NCI-H748 (cell line): Measurements from ENCODE around the gene CLASP2.
"Not testable (repeated sequence)": the region's sequence is repeated elsewhere in the genome, so short reads cannot be mapped to it uniquely, and the experiment has no call there.

Experiments
- DNase-seq: peaks from one replicate; lab custom pipeline; 2025; ENCODE audit not compliant: unreplicated experiment; lab: John Stamatoyannopoulos, UW

The CLASP2 gene

DNA sequence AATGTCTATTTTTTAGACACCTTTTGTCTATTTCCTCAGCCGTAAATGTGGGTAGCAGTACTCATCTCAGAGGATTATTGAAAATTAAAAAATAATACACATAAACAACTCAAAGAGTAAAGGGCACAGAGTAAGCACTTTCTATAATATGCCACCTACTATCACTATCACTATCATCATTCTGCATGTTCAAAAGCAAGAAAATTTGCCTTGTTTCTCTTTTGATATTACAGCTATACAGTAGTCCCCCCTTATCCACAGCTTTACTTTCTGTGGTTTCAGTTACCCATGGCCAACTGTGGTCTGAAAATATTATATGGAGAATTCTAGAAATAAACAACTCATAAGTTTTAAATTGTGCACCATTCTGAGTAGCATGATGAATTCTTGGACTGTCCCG, 27.7 kb downstream of the CLASP2 start:
- no peak for DNase-seq

DNA sequence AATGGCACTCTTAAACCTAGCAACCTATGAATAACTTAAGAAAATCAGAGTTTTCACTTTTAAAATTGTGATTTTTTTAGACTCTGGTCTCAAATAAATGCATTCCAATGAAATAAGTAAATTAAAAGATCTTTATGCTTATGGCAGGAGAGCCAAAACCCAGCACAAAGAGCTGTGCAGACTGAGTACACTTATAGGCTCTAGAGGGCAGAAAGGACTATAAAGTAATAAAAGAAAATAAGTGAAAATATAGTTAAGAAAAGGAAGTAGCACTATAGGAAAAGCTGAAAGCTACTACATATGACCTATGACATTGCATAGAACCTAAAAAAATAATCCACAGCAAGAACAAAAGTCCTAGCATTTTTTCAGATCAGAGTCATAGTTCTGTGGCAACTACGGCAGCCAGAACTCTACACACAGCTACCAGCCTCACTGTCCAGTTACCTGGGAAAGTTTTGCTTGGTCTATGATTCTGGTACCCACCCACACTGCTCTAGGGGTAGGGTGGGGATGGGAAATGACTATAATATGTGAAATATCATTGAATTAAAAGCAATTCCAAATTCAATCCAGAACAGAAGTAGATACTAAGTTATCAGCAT, 30.5 kb downstream of the CLASP2 start:
- DNase-seq = no peak

DNA sequence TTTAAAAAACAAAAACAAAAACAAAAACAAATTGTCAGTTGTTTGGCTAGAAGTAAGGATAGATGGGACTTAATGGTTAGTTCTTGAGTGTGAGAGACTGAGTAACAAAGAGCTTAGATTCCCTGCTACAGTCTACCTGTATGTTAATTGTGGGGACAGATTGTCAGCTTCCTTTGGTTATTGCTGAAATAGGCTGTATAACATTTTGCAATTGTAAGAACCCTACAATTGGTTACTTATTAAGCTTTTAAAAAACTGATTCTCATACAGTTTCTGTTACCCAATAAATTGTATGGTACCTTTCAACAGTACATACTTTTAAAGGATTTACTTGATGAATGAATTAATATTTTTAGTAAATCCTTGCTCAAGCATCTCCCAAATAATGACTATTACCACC, 35.3 kb downstream of the CLASP2 start:
- DNase-seq = no peak

DNA sequence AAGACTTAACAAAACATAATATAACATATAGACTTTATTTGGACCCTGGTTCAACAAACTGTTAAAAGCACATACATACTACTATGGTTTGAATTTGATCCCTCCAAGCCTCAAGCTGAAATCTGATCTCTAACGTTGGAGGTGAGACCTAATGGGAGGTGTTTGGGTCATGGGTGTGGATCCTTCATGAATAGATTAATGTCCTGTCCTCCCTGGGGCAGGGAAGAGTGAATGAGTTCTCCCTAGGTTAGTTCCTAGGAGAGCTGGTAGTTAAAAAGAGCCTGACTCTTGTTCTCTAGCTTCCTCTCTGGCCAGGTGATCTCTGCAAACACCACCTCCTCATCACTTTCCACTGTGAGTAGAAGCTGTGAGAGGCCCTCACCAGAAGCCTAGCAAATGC, 36.4 kb downstream of the CLASP2 start:
- DNase-seq = peak; percentile 0

DNA sequence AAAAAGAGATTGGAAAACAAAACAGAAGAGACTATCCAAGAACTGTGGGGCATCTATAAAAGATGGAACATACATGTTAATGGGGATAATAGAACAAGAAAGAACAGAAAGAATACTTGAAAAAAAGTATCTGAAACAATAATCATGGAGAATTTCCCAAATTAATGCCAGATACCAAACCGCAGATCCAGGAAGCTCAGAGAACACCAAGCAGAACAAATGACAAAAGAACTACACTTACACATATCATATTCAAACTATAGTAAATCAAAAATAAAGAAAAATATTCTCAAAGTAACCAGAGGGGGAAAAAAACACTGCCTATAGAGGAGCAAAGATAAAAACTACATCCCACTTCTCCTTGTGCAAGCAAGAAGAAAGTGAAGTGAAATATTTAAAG, 40.0 kb downstream of the CLASP2 start:
- no peak for DNase-seq

DNA sequence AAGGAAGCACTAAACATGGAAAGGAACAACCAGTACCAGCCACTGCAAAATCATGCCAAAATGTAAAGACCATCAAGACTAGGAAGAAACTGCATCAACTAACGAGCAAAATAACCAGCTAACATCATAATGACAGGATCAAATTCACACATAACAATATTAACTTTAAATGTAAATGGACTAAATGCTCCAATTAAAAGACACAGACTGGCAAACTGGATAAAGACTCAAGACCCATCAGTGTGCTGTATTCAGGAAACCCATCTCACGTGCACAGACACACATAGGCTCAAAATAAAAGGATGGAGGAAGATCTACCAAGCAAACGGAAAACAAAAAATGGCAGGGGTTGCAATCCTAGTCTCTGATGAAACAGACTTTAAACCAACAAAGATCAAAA, 44.6 kb downstream of the CLASP2 start:
- not testable (repeated sequence) for DNase-seq

DNA sequence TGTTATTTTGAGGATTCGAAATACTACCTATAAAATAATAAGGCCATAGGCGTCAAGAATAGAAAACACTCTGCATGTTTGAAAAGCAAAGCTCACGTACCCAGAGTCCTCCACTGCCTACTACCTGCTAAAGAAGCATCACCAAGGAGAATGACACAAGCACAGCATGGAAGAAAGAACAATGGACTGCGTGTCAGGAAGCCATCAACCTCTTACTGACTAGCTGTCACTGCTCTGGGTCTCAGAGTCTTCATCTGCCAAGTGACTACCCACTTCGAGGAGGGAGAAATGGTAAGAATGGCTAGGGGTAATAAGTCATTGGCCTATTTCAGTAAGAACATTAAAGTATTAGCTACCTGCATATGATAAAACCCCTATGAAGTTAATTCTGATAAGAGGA, 49.4 kb downstream of the CLASP2 start:
- DNase-seq = no peak

DNA sequence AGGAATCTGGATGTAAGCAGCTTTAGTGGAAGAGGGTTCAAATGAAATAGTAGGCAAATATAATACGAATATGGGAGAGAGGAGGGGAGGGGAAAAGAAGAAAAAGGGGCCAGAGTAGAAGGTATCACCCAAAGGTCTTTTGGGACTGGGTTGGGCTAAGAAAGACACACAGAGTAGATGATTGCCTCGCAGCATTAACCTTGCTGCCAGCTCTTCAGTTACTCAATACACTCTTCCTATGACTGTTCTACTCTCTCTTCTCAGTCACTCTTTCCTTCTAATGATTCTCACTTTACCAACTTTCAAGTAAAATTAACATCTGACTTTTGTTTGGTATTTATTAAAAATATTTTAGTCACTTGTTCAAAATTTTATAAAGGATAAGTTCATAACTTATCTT, 52.8 kb downstream of the CLASP2 start:
- no peak for DNase-seq

DNA sequence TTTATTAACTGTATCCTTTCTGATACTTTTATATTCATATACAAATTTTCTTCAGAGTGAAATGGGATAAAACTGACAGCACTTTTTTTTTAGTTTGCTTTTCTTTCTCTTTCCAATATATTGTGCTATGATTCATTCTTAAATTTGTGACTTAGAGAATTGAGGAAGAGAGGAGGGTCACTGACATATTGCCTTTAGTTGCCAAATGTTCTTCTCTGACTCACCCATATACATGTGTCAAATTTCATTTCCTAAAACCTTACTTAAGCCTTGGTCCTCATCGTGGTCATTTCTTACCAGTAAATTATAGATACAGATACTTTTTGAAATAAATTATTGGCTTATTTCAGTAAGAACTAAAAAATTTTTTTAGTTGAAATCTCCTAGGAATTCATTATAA, 53.9 kb downstream of the CLASP2 start:
- DNase-seq = no peak

DNA sequence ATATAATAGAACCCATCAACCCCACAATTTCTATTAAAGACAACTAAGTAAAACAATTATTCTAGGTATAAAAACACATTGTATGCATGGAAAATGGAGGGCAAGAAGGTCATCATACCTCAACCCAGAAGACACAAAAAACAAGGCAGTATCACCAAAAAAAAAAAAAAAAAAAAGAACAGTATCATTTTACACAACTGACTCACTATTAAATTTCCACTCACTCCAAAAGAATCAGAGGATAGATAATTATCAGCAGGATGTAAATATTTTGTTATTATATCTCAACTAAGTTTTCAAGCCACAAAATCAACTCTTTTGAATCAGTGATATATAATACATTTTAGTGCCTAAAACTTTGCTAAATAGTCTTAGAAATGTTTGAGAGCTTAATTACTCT, 55.0 kb downstream of the CLASP2 start:
- DNase-seq = no peak

DNA sequence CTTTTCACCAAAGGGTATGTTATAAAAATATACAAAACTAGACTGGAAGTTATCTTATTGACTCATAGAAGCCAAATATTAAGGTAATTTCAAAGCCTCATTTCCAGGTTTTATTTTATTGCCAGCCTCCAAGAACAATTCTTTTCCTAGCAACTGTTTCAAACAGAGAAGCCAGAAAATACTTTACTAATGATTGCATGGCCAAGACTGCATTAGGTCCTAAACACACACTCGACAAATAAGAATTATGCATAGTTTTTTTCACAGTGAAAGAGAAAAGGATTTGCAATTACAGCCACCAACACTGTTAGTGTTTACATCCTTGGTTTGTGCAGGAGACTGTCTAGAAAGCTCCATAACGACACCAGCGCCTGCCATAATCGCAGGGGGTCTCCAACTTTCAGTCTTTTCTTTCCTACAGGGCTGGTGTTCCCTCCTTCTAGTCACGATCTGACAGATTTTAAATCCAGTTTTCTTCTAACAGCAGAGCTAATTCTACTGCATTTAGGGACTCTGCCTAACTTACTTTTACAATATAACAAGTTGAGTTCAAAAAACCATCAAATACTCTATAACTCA, 58.1 kb downstream of the CLASP2 start:
- no peak for DNase-seq

DNA sequence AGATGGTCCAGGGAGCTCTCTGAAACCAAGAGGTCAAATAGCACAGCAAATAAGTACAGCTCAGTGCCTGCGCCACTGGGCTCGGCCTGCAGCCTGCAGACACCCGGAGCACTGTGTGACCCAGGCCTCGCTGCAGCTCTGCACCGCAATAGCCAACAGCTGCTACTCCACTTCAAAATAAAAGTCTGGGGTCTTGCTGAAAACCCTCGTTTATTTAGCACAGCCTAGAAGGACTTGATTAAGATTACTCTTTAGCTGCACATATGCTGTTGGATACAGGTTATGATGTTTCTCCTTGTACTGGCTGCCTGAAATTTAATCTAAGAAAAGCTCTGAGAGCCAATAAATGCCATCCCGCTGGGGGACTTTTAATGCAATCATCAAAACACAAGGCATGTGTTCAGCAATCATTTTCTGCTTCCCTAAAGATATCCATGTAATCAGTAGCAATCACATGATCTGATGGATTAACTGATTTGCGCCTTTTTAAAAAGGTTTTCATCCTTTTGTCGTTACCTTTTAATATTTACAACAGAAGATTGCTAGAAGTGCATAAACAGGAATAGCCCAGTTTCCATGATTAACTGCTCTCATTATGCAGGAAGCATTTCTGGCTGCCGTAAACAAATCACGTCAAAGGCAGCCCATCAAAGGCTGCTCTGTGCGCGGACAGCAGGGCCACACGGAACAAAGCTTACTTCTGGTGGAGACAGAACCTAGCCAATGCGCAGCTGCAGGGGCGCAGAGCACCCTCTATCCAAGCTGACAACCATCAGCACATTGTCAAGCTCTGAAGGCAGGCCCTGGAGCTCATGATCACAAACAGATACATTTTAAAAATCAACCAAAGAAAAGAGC, 58.8 kb downstream of the CLASP2 start:
- peak; percentile 91 for DNase-seq

DNA sequence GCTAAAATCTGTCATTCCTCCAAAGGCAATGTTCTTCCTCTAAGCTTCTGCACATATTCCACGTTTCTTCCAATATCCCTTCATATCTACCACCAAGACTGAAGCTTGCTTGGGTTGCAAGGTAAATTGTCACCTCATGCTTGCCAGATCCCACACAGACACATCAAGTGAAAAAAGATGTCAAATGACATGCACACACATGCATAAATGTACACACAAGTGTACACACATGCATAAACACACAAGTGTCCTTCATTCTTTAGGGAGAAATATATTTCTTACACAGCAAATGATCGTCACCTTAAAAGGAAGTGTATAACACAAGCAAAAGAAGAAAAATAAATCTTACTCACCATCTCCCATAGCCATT, 59.4 kb downstream of the CLASP2 start:
- peak; percentile 10 for DNase-seq

DNA sequence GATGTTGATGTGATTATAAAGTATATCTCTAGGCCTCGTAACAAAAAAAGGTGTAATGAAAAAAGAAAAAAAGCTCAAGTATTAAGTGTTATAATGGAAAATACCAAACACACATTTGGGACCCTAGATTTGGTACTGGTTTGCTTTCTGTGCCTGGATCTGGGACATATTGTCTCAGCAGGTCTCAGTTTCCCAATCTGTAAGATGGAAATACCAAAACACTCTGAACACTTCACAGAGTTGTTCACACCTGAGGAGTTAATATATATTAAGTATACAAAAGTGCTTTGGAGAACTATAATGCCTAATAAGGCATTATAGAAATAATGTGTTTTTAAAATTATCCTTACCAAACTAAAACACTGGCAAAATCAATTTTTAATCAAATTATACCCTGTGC, 60.0 kb downstream of the CLASP2 start:
- no peak for DNase-seq

DNA sequence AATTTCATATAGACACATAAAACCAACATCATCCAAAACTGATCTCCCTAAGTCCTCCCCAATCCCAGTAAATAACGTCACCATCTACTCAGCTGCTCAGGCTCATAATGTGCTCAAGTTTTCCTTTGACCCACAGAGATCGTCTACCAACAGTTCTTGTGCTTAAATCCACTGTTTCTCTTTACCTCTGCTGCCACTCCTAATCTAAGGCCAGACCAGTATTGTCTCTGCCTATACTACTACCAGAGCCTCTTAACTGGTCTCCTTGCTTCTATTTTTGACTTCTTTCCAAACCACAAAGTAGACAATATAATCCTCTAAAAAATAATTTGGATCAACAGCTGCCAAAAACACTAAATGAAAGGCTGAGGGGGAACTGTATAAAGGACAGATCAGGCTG, 65.3 kb downstream of the CLASP2 start:
- DNase-seq = no peak

DNA sequence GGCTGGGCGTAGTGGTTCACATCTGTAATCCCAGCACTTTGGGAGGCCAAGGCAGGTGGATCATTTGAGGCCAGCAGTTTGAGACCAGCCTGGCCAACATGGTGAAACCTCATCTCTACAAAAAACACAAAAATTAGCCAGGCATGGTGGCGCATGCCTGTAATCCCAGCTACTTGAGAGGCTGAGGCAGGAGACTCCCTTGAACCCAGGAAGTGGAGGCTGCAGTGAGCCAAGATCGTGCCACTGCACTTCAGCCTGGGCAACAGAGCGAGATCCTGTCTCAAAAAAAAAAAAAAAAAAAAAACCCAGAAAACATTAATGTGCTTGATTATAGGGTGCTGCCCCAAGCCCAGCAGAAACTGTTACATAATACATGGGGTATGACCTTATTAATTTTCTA, 67.0 kb downstream of the CLASP2 start:
- not testable (repeated sequence) for DNase-seq

DNA sequence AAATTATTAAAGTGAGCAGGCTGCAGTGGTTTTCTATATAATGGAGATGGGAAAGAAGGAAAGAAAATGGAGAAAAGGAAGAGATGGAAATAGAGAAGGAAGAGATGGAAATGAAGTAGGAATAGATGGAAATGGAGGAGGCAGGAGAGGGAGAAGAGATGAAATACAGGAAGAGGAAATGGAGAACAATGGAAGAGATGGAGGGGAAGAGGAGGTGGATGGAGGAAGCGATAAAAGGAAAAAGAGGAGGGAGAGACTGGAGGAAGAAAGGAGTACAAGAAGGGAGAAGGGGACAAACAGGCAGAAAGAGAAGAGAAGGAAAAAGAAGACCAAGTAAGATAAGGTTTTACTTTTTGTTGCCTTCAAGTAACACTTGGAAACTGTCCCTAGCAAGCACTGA, 67.6 kb downstream of the CLASP2 start:
- DNase-seq = no peak

DNA sequence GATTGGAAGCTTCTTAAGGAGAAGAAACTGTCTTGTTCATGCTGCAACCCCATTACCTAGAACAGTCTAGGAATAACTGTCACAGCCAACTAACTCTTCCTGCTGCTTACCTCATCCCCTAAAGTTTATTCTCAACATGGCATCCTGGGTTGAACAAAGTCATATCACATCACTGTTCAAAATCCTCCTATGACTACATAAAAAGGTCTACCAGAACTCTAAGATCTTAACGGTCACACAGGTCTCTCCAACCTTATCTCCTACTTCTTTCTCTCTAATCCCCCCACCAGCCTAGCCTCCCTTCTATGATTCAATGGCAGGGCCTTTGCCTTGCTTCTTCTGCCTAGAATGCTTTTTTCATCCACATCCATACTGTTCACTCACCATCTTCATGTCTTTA, 69.3 kb downstream of the CLASP2 start:
- DNase-seq = no peak

DNA sequence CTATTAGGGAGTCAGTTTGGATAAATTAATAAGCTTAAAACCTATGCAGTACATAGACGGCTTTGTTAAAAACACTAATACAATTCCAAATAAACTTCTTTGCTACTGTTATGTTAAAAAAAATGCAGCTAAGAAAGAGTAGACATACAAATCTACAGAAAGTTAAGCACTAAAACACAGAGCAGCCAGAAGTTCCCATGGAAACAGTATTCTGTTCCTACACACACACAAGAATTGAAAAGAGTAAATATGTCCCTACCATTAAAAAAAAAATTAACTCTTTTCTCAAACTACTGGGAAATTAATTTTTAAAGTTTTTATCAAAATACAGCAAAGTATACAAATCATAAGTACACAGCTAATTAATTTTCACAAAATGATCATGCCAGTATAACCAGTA, 71.6 kb downstream of the CLASP2 start:
- DNase-seq = no peak

DNA sequence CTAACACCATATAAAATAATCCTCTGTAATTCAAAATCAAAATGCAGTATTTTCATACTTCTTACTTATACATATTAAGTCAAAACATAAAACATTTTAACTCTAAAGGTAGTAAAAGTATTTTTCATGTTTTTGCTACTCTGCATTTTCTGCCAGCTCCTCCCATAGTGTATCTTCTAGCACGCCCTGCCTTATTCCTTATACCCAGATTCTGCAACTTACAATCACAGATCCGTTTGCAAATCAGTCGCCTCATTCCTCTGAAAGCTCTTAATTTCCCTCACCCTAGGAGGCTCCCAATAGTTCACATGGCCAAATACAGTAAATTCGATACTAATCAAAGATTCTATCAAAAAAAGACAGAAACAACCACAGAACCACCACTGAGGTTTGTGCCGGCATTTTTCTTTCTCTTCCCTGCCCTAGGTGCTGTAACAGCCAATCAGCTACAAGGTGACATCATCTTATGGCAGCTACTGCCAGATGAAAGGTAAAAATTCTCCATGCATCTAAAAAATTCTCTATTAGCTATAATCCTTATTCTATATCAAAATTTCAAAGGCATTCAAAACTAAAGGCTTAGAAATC, 72.9 kb downstream of the CLASP2 start:
- DNase-seq = peak; percentile 55

DNA sequence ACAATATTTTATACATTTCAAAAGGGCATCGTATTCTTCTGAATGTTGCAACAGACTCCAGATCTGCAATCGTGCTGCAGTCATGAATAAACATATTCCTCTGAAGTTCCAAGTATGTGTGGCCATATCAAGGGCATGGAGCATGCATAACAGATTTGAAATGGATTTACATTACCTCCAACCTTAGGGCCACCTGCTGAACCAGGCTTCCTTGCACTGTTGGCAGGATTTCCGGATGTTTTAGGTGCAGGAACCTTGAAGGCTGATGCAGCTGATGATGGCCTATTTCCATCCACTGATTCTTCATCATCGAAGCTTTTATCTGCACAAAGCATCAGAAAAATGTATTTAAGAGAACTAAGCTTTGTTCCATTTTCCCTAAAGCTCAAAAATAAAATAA, 73.5 kb downstream of the CLASP2 start:
- peak; percentile 0 for DNase-seq

DNA sequence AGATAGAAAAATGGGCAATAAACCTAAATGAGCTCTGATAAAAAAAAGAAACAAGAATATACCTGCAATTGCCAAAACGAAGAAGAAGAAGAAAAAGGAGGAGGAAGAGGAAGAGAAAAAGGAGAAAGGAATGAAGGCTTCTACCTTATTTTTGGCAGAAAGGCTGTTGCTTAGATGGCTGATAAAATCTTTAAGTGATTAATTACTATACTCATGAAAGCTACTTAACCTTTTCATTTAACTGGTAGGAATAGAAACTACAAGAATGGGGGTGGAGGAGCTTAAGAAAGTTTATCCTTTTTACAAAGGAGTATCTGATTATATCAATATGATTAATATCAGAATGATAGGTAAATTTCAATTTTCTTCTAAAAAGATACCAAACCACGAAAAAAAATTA, 75.2 kb downstream of the CLASP2 start:
- DNase-seq = no peak
